Ovary (tissue), 9 donors: ENCODE data around the gene ASCC3. TPM values are rescaled to one million over a fixed set of nuclear protein-coding genes. Genes with fewer than 3 reads are reported as not detected.

ENCODE experiments used
- DNase-seq, 5 donors: peaks; one replicate each; pipeline ENCODE4 v3.0.0-alpha.2; 2019 to 2020
- H3K27ac ChIP-seq, 2 donors: fragments of 200-600 bp; one replicate each; pipeline versions ENCODE4 v1.5.1 to v1.8.0; 2019 to 2022
- H3K27me3 ChIP-seq: fragments of 200-600 bp; one replicate; pipeline ENCODE4 v1.8.0; 2022
- H3K36me3 ChIP-seq: fragments of 200-600 bp; sonication (generic); one replicate; pipeline ENCODE4 v1.5.1; 2019
- H3K4me1 ChIP-seq: one replicate; pipeline ENCODE4 v1.8.1; 2013; ENCODE audit warnings: mild to moderate bottlenecking, moderate library complexity; ENCODE audit not compliant: insufficient read depth
- H3K4me3 ChIP-seq: fragments of 200-600 bp; sonication (generic); one replicate; pipeline ENCODE4 v1.5.1; 2017
- H3K9me3 ChIP-seq, 2 donors: fragments of 200-600 bp in 1 of 2; sonication (generic) in 1 of 2; one replicate each; pipeline versions ENCODE4 v1.5.1 to v1.8.1; 2013 to 2019; ENCODE audit warnings: mild to moderate bottlenecking in 1 of 2, moderate library complexity in 1 of 2
- EP300 ChIP-seq: sonication (generic); formaldehyde crosslinking; IDR thresholded peaks from one replicate; pipeline ENCODE4 v1.6.1; 2017; ENCODE audit warnings: antibody characterized with exemption
- POLR2A ChIP-seq: fragments of 450-650 bp; IDR thresholded peaks from one replicate; pipeline ENCODE4 v1.6.1; 2017; ENCODE audit warnings: antibody characterized with exemption, mild to moderate bottlenecking, moderate library complexity
- WGBS, 3 donors: extraction: QIAGEN DNeasy Blood & Tissue Kit in 1 of 3; methylation state at CpG; one replicate each; pipeline versions ENCODE4 v1.1.5 to v1.1.7; 2013 to 2017; 5-methylcytosine and 5-hydroxymethylcytosine counted together
- intact Hi-C, 4 donors: fragments of 100-400 bp; cut with DNase I; formaldehyde crosslinking; loops; one replicate each; pipeline versions ENCODE4 v1.11.0 to v1.15.1; 2022 to 2023
- polyA plus RNA-seq, 2 donors: library from polyadenylated mRNA; stranded (reverse); fragments of 200-250 nt in 1 of 2; fragments of 350-450 nt in 1 of 2; fragmentation: Illumina TruSeq in 1 of 2; extraction: RNeasy Lipid Tissue Mini Kit (QIAGEN cat#74804) in 1 of 2; gene quantifications; one replicate each; pipeline ENCODE4 v1.2.3, GENCODE V29; 2013 to 2014
- total RNA-seq, 7 donors: library from RNA; depleted of rRNA in 2 of 7; stranded (reverse); fragments of >200 nt in 2 of 7; fragmentation: NEBNext Ultra II Directional in 3 of 7; extraction: Animal tissue kit (Norgen Biotek cat#: 25700) in 3 of 7; gene quantifications; one replicate each; pipeline versions ENCODE4 v1.1.0 to v1.2.4, GENCODE V29; 2016 to 2023
- TF ChIP-seq, protein P1 (sequence below), 3 donors: fragments of 450-650 bp in 2 of 3; fragments of 200-600 bp in 1 of 3; IDR thresholded peaks; one replicate each; pipeline versions ENCODE4 v1.5.1 to v1.8.0; 2016 to 2022; ENCODE audit warnings: antibody characterized with exemption in 3 of 3, mild to moderate bottlenecking in 1 of 3
- donor health status: DM: no; HTN: no; CAD: no; lungs with moderate emphysema.
- donor health status: DM: no; HTN: no; CAD: no.
- donor health status: Bipolar disorder and iron deficiency.
- donor health status: DM: yes; HTN: yes; CAD: no.
- donor health status: DM: no; HTN: no; CAD: no.
- donor health status: DM: yes; HTN: yes; CAD: no.

The ASCC3 gene
- total and polyA plus RNA-seq, 9 donors, result 8.2 to 34.2 (median 22.0) TPM

DNA sequence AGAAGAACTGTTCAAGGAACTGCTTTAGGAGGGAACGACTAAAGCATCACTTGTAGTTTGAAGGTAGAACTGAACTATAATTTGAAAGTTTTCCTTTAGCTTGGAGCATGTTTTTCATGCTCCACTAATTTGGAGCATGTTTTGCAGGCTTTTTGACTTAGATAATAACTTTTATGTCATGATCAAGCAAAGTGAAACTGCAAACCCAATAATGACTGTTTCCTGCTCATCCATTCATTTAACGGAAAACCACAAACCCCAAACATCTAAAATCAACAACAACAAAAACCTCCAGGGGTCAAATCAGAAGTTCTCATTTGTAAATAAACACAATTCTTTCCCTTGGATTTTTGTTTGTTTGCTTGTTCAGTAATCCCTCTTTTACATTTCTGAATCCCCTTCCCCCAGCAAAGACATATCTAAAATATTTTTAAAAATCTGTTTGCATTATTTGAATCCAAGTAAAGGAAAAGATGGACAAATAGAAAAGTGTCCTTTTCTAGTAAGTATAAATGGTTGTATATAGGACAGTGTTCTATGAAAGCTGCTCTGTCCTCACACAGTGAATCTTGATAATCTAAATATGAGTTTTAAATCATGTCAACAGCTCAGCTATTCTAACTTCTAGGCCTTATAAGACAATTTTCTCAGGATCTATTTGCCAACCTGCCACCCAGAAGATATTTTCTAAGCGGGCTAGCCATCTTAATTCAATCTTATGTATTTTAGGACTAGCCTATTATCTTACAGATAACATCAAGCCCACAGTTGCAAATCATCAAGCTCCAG lies 419.0 kb downstream of the ASCC3 start:
- intact Hi-C loops, result no loop called here
- no peak for DNase-seq
- 12 to 20% (median 15%) methylated on average over 3 of the region's 3 CpGs for WGBS, 3 donors
- no peaks in the 10 kb centered on the region for H3K27me3 ChIP-seq
- TF ChIP-seq POLR2A, result no peak
- TF ChIP-seq EP300, result no peak
- TF ChIP-seq, protein P1, sequence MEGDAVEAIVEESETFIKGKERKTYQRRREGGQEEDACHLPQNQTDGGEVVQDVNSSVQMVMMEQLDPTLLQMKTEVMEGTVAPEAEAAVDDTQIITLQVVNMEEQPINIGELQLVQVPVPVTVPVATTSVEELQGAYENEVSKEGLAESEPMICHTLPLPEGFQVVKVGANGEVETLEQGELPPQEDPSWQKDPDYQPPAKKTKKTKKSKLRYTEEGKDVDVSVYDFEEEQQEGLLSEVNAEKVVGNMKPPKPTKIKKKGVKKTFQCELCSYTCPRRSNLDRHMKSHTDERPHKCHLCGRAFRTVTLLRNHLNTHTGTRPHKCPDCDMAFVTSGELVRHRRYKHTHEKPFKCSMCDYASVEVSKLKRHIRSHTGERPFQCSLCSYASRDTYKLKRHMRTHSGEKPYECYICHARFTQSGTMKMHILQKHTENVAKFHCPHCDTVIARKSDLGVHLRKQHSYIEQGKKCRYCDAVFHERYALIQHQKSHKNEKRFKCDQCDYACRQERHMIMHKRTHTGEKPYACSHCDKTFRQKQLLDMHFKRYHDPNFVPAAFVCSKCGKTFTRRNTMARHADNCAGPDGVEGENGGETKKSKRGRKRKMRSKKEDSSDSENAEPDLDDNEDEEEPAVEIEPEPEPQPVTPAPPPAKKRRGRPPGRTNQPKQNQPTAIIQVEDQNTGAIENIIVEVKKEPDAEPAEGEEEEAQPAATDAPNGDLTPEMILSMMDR (IDR thresholded peaks at IDR 0.05), result no peak
- no peaks in the 10 kb centered on the region for H3K4me1 ChIP-seq
- no peaks in the 10 kb centered on the region for H3K36me3 ChIP-seq
- peaks cover 0 to 6% of the 10 kb centered on the region in 2 donors for H3K9me3 ChIP-seq
- H3K4me3 ChIP-seq, result no peak overlapping the region
- H3K27ac ChIP-seq, result no peak overlapping the region

DNA sequence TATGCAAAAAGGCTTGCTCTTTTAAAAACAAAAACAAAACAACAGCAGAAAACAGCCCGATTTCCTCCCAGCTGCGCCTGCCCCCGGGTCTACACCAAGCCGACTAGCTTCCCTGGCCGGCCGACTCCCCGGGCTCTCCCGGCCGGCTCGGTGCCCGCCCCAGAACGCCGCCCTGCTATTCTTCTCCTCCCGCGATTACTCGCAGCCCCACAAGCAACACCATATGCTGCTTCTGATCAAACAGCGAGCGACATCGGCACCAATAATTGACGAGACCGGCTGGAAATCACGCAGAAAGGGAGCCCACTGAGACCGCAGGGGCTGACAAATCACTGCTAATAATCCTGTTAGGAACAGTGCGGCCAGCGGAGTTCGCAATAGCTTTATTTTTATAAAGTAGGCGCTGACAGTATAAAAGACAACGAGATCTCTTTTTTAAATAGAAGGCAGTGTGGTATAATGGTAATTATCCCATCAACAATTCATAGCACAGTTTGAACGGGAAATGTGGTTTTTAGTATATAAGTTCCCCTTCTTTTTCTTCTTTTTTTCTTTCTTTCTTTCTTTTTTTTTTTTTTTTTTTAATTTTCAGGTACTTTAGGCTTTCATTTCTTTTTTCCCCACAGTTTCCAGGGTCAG lies 419.7 kb downstream of the ASCC3 start:
- H3K27me3 ChIP-seq, result no peaks in the 10 kb centered on the region
- 9 to 15% (median 11%) methylated on average over 29 of the region's 29 CpGs for WGBS, 3 donors
- TF ChIP-seq, protein P1 (IDR thresholded peaks at IDR 0.05), result no peak
- TF ChIP-seq EP300 (no peak), POLR2A (no peak)
- no peak overlapping the region for H3K4me3 ChIP-seq
- DNase-seq, result no peak
- H3K4me1 ChIP-seq, result no peaks in the 10 kb centered on the region
- H3K36me3 ChIP-seq, result no peaks in the 10 kb centered on the region
- intact Hi-C loops, result no loop called here
- H3K9me3 ChIP-seq, result peaks cover 0 to 6% of the 10 kb centered on the region in 2 donors
- no peak overlapping the region for H3K27ac ChIP-seq

GRCh38 chr6:100460650-100461204 lies 420.4 kb downstream of the ASCC3 start:
- no peaks in the 10 kb centered on the region for H3K36me3 ChIP-seq
- no peak overlapping the region for H3K4me3 ChIP-seq
- no peaks in the 10 kb centered on the region for H3K4me1 ChIP-seq
- H3K27ac ChIP-seq, result no peak overlapping the region
- H3K9me3 ChIP-seq, result peaks cover 0 to 12% of the 10 kb centered on the region in 2 donors
- intact Hi-C loops, result no loop called here
- H3K27me3 ChIP-seq, result no peaks in the 10 kb centered on the region
- TF ChIP-seq, protein P1 (IDR thresholded peaks at IDR 0.05), result no peak
- TF ChIP-seq EP300, result no peak
- no peak for TF ChIP-seq POLR2A
- WGBS, 3 donors, result 6 to 7% (median 7%) methylated on average over 9 of the region's 9 CpGs
- no peak for DNase-seq

- DNase-seq, result no peak
- intact Hi-C loops, result no loop called here
- Histone ChIP-seq H3K27ac (no peak overlapping the region), H3K36me3 (no peaks in the 10 kb centered on the region), H3K9me3 (peaks cover 0 to 19% of the 10 kb centered on the region in 2 donors), H3K27me3 (no peaks in the 10 kb centered on the region), H3K4me1 (no peaks in the 10 kb centered on the region), H3K4me3 (no peak overlapping the region)
- TF ChIP-seq POLR2A (no peak), EP300 (no peak)
- TF ChIP-seq, protein P1 (IDR thresholded peaks at IDR 0.05), result no peak
Observed at GRCh38 chr6:100459592-100460184, 421.4 kb downstream of the ASCC3 start.
